HG02588 (cell line): ENCODE results near the gene BTBD9.

Experiments
- ATAC-seq: cut with Tn5 transposase; IDR thresholded peaks from one replicate; pipeline ENCODE4 v1.9.1; 2021; ENCODE audit warnings: mild to moderate bottlenecking, moderate library complexity; ENCODE audit not compliant: unreplicated experiment

The BTBD9 gene

DNA sequence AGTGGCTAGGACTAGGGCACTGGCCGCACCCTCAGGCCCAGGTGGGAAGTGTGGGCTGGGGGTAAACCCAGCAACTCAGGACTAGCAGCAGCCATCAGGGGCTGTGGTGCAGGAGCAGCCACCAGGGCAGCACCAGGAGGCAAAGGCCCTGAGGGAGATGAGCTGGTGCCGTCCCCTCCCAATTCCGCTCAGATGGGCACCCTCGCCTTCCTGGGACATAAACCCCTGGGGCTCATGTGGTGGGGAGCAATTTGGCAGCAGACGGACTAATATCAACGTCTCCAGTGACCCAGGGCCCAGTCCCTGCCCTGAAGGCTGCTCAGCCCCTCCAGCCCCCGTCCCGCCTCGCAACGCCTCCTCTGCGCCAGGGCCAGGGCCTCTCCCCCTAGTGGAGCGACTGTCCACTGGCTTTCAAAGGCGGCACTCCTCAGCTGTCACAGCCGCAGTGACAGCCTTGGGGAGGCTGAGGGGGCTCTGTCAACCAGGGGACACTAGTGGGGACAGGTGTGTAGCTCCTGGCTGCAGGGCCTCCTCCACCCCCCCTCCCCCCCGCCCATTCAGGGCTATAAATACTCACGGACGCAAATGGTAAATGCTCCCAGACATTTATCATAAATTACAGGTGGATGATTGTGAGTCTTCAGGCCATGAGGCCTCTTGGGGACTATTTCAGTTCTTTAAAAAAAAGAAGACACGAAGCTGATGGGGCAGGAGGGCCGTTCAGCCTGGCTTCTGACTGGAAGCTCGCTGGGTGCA lies 470.3 kb downstream of the BTBD9 start:
- ATAC-seq: no peak

DNA sequence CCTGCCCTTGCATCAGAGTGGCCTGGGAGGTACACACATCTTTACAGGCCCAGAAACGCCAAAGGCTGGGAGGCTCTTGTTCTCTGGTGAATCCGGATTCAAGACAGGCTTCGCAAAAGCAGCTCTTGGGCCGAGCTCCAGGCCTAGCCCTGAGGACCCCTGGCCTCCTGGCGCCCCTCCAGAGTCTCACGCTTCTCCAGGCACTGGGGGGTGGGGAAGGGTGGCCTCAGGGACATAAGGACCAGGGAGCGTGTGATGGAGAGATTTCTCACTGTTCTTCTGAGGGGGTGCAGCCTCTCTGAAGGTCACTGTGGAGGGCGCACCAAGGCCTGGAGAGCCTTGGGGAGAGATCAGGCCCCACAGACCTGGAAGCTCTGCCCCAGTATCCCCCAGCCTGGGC lies 471.0 kb downstream of the BTBD9 start:
- ATAC-seq: no peak

DNA sequence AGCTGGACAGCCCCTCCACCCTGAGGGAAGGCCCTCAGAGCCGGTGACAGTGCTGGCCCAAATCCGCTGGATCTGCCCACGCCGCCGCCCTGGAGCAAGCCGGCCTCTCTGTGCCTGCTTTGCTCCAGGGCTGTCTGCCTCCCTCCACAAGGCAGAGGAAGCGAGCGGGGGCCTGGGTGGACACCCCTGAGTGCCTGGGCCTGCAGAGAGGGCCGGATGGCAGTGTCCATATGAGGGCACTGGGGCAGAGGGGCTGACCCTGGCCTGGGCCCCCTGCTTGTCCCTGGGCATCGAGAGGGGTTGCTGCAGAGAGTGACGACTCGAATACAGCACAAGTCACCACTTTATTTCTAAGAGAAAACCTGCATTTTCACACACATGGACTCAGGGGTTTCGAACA lies 471.6 kb downstream of the BTBD9 start:
- no peak for ATAC-seq

GRCh38 chr6:38167598-38167997 lies 472.1 kb downstream of the BTBD9 start:
- no peak for ATAC-seq

GRCh38 chr6:38166411-38167240 lies 473.1 kb downstream of the BTBD9 start:
- no peak for ATAC-seq

DNA sequence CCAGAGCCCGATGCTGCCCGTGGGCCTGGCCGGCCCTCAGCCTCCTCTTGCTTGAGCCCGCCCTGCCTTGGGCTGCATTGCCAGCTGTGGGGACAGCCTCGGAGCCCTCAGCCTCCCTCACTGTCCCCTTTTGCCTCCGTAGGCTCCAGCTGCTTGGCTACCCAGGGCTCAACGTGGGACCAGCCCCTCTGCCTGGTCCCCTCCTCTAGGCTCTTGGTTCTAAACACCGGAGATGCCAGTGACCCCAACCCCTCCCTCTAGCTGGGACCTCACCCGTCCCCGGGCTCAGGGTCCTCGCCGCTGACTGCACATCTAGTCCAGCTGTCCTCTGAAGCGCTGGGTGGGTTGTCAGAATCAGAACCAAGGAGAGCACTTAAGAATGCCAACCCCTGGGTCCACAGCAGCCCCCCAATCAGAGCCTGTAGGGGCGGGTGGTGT lies 475.0 kb downstream of the BTBD9 start:
- no peak for ATAC-seq

GRCh38 chr6:38164131-38164481 lies 475.6 kb downstream of the BTBD9 start:
- ATAC-seq: no peak

GRCh38 chr6:38163186-38164130 lies 476.3 kb downstream of the BTBD9 start:
- no peak for ATAC-seq

DNA sequence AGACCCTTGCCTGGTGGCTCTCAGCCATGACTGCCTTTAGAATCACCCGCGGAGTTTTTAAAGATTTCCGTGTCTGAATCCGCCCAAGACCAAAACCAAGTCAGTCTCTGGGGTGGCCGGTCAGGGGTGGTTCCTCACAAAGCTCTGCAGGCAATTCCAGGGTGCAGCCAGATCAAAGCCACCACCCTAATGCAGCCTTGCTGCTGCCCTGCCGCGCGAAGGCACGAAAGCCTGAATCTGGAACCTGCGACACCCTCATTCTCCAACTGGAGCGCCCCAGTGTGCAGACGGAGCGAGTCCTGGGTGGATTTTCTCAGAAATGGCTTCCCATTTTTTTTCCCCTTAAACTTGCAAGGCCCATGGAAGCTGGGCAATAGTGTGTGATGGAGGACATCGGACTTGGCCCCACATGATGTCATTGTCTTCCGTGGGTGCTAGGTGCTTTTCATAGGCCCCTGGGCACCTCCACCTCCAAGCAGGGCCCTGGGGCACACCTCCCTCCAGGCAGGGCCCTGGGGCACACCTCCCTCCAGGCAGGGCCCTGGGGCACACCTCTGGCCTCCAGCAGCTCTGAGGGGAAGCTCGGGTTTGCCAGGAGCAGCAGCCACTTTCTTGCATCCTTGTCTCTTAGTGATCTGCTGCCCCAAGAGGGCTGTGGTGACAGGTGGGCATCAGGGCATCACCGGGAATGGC lies 477.1 kb downstream of the BTBD9 start:
- ATAC-seq: no peak

GRCh38 chr6:38161754-38162492 lies 477.8 kb downstream of the BTBD9 start:
- ATAC-seq: no peak

DNA sequence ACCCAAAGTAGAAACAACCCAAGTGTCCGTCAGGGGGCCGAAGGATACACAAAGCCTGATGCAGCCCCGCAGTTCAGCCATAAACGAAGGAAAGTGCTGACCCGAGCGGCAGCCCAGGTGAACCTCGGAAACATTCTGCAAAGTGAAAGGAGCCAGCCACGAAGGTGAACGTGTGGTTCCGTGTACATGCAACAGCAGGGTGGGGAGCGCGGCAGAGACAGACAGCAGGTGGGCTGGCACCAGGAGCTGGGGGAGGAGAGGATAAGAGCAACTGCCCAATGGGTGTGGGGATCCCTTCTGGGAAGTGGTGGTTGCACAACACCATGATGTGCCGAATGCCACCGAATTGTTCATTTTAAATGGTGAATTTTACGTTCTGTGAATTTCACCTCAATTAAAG lies 478.4 kb downstream of the BTBD9 start:
- ATAC-seq: no peak

DNA sequence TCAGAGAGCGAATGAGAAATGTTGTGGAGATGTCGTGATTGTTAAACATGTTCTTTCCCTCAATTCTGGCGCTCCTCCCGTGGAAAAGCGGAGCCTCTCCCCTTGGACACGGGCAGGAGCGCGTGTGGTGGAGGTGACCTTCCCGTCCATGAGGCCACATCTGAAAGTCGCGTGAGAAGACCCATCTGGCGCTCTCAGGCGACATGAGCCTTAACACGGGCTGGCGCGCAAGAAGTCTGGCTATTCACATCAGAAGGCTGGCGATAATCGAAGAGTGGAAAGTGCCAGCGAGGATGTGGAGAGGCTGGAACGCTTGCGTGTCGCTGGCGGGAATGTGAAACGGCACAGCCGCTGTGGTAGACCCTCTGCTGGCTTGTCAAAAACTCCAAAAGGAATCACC lies 478.9 kb downstream of the BTBD9 start:
- ATAC-seq: no peak

DNA sequence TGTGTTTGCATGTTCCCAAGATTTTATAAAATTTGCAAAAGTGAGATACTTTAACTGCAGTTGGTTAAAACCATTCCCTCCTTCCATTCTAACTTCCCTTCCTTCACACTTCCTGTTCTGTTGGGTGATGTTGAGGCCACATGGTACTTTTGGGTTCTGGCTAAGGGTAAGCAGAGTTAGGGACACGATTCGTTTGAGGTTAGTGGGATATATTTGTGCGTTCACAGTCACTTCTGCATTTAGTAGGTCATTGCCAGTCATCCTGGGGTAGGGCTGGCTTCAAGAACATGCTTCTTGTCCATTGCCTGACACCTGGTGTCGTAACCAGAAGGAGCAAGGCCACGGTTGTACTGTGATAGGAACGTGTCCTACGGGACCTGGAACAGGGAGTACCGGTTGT lies 480.1 kb downstream of the BTBD9 start:
- no peak for ATAC-seq

GRCh38 chr6:38158762-38159350 lies 480.9 kb downstream of the BTBD9 start:
- no peak for ATAC-seq

DNA sequence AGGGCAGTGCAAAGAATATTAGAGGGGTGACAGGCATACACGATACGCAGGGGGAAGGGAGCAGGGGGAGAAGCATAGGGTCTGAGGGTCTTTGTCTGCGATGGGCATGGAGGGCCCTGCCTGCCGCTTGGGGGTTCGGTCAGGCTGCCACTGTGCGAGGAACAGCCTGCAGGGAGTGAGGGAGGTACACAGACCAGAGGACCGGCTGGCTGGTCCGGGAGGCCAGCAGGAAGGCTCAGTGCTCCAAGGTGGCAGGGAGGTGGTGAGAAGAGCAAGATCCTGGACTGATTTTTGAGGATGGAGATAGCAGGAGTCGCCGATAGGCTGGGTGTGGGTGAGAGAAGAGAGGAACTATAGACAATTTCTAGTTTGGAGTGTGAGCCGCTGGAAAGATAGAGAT lies 481.8 kb downstream of the BTBD9 start:
- no peak for ATAC-seq

DNA sequence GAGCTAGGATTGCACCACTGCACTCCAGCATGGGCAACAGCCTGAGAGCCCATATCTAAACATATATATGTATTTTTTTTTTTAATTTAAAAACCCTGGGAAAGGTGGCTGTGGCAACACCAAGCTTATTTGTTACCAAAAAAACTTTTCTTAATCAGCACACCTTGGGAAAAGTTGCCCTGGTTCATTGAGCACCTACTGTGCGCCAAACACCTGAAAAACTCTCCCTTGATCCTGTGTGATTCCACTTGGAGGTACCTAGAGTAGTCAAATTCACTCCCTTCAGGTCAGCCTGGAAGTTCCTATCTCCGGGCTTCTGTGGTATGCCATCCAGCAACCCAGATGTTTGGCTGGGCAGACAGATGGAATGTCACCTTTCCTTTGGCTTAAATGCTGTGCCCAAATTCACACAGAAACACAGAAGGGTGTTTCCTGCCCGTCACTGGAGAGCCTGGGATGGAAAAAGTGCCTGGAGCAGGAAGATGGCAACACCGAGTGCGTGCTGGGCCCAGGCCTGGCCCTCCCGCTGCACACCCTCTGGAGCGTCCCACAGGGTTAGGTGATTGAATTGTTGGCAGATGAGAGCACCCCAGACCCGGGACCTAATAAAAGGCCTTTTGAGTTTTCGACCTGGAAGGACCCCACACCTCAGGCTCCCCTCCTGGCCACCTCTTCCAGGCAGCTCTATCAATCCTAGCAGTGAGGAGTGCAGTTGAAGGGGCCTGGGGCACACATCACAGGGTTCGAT lies 482.7 kb downstream of the BTBD9 start:
- no peak for ATAC-seq

DNA sequence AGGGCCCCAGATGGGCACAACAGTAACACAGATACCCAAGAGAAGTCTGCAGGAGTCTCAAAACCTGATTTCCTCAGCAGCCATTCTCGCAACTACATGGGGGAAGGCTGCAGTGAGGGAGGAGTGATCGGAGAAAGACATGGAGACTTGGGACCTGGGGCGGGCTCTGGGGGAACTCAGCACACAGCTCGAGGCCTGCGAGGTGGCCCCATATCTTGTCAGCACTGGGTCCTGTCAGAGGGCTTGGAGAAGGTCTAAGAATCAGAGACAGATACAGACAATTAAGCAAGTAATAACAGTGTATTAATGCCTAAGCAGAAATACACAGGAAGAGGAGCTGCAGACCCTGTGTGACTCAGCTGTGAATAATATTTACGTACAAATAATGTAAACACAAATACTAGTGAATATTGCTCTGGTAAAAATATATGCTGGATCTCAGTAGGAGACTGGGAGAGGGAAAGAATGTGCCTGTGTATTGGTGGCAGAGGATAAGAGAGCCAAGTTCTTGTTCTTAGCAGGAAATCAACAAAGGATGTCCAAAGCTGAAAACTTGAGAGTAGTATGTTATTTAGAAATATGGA lies 484.0 kb downstream of the BTBD9 start:
- ATAC-seq: no peak

DNA sequence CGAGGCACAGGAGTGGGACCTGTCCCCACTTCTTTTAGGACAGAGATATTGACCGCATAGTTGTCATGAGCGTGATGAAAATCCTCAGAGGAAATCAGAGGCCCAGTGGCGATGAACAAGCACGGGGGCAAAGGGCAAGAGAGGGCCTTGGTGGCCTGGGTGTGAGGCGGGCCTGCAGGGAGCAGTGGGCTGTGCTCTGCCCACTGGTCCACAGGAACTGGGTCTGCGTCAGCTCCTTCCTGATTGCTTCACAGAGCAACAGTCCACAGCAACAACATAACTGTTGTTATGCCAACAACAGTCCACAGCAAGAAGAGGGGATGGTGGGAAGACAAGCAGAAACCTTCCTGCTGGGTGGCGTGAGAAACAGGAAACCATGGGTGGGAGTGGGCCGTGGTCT lies 484.6 kb downstream of the BTBD9 start:
- no peak for ATAC-seq

GRCh38 chr6:38154731-38155130 lies 485.0 kb downstream of the BTBD9 start:
- ATAC-seq: no peak
